Measurements from ENCODE around the gene FOXP2.
"Not testable (repeated sequence)": the region's sequence is repeated elsewhere in the genome, so short reads cannot be mapped to it uniquely, and the experiment has no call there.

DNA sequence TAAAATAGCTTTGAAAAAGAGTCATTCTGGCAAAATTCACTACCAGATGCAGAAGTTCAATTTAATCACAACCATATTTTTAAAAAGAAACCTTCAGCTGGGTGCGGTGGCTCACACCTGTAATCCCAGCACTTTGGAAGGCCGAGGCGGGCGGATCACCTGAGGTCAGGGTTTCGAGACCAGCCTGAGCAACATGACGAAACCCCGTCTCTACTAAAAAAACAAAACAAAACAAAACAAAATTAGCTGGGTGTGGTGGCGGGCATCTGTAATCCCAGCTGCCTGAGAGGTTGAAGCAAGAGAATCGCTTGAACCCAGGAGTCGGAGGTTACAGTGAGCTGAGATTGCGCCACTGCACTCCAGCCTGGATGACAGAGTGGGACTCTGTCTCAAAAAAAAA, 194.2 kb downstream of the FOXP2 start:
- TF ChIP-seq, protein P1, sequence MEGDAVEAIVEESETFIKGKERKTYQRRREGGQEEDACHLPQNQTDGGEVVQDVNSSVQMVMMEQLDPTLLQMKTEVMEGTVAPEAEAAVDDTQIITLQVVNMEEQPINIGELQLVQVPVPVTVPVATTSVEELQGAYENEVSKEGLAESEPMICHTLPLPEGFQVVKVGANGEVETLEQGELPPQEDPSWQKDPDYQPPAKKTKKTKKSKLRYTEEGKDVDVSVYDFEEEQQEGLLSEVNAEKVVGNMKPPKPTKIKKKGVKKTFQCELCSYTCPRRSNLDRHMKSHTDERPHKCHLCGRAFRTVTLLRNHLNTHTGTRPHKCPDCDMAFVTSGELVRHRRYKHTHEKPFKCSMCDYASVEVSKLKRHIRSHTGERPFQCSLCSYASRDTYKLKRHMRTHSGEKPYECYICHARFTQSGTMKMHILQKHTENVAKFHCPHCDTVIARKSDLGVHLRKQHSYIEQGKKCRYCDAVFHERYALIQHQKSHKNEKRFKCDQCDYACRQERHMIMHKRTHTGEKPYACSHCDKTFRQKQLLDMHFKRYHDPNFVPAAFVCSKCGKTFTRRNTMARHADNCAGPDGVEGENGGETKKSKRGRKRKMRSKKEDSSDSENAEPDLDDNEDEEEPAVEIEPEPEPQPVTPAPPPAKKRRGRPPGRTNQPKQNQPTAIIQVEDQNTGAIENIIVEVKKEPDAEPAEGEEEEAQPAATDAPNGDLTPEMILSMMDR (IDR thresholded peaks at IDR 0.05), result not testable (repeated sequence)
- not testable (repeated sequence) for TF ChIP-seq EZH2 (IDR thresholded peaks at IDR 0.05)
